HEK293 (cell line): ENCODE results near the gene ZPLD1.

Experiments
- CTCF ChIA-PET: fragments of 350-600 bp; formaldehyde crosslinking; extraction: SDS; loops from one replicate; lab custom pipeline; 2021; ENCODE audit warnings: antibody characterized with exemption; lab: Yijun Ruan, JAX
- POLR2A ChIA-PET: fragments of 300-600 bp; formaldehyde crosslinking; extraction: SDS; loops from one replicate; lab custom pipeline; 2020; ENCODE audit warnings: antibody characterized with exemption, inconsistent platforms; lab: Yijun Ruan, JAX
- H3K27ac ChIP-seq: fragments of 200-500 bp; sonication (Bioruptor generic); 2 replicates; pipeline ENCODE4 v1.5.1; 2014; ENCODE audit warnings: low read depth, low read length, control low read depth, inconsistent platforms; ENCODE audit errors: extremely low read depth
- H3K36me3 ChIP-seq, 2 experiments: fragments of 200-500 bp in 1 of 2; sonication (Bioruptor generic) in 1 of 2; 1 replicate in 1 of 2; 2 replicates in 1 of 2; pipeline ENCODE4 v1.5.1; 2014 to 2017; ENCODE audit warnings: inconsistent platforms in 2 of 2, low read length in 2 of 2; ENCODE audit not compliant: control insufficient read depth in 2 of 2, insufficient read depth in 1 of 2
- H3K4me1 ChIP-seq: fragments of 200-500 bp; sonication (Bioruptor generic); 2 replicates; pipeline ENCODE4 v1.5.1; 2014; ENCODE audit warnings: mild to moderate bottlenecking, low read length, inconsistent platforms; ENCODE audit not compliant: control insufficient read depth, insufficient read depth
- H3K4me3 ChIP-seq: 2 replicates; pipeline ENCODE4 v1.5.1; 2011; ENCODE audit warnings: low read depth, mild to moderate bottlenecking, control low read depth, low read length, moderate library complexity
- H3K9me3 ChIP-seq: fragments of 200-500 bp; sonication (Bioruptor generic); 2 replicates; pipeline ENCODE4 v1.5.1; 2014; ENCODE audit warnings: low read depth, low read length, inconsistent platforms; ENCODE audit not compliant: control insufficient read depth, insufficient read depth
- HOXA7 ChIP-seq: sonication (generic); formaldehyde crosslinking; IDR thresholded peaks from 2 replicates; pipeline ENCODE4 v1.8.1; 2022; ENCODE audit warnings: missing genetic modification reagents, borderline replicate concordance
- IKZF3 ChIP-seq: fragments of 450-650 bp; IDR thresholded peaks from 2 replicates; pipeline ENCODE4 v1.5.0; 2018; ENCODE audit warnings: missing biosample characterization, mild to moderate bottlenecking, missing genetic modification characterization, moderate library complexity
- KLF10 ChIP-seq: fragments of 450-650 bp; IDR thresholded peaks from 2 replicates; pipeline ENCODE4 v1.5.1; 2018; ENCODE audit warnings: missing biosample characterization, mild to moderate bottlenecking, missing genetic modification characterization
- PRDM1 ChIP-seq: fragments of 450-650 bp; formaldehyde crosslinking; IDR thresholded peaks from 2 replicates; pipeline ENCODE4; 2016; ENCODE audit warnings: missing biosample characterization, missing genetic modification characterization
- TRIM28 ChIP-seq: IDR thresholded peaks from 2 replicates; pipeline ENCODE4 v1.6.1; 2011; ENCODE audit warnings: low read length, control low read depth, borderline replicate concordance
- WT1 ChIP-seq: fragments of 450-650 bp; formaldehyde crosslinking; IDR thresholded peaks from 2 replicates; pipeline ENCODE4 v1.5.1; 2016; ENCODE audit warnings: missing biosample characterization, missing genetic modification characterization
- ZBTB17 ChIP-seq: fragments of 450-650 bp; formaldehyde crosslinking; IDR thresholded peaks from 2 replicates; pipeline ENCODE4 v1.5.1; 2016; ENCODE audit warnings: missing biosample characterization, missing genetic modification characterization
- ZBTB7A ChIP-seq: fragments of 450-650 bp; formaldehyde crosslinking; IDR thresholded peaks from 2 replicates; pipeline ENCODE4 v1.5.1; 2016; ENCODE audit warnings: low read depth, missing biosample characterization, missing genetic modification characterization
- ZBTB8A ChIP-seq: fragments of 450-650 bp; formaldehyde crosslinking; IDR thresholded peaks from 2 replicates; pipeline ENCODE4 v1.5.1; 2016; ENCODE audit warnings: missing biosample characterization, missing genetic modification characterization
- ZNF157 ChIP-seq: fragments of 450-650 bp; formaldehyde crosslinking; IDR thresholded peaks from 2 replicates; pipeline ENCODE4 v1.5.1; 2016; ENCODE audit warnings: missing biosample characterization, missing genetic modification characterization
- ZNF16 ChIP-seq: fragments of 450-650 bp; formaldehyde crosslinking; IDR thresholded peaks from 2 replicates; pipeline ENCODE4 v1.5.1; 2016; ENCODE audit warnings: low read depth, missing biosample characterization, missing genetic modification characterization
- ZNF169 ChIP-seq: fragments of 450-650 bp; formaldehyde crosslinking; IDR thresholded peaks from 2 replicates; pipeline ENCODE4 v1.5.1; 2016; ENCODE audit warnings: missing biosample characterization, missing genetic modification characterization
- ZNF561 ChIP-seq: fragments of 450-650 bp; IDR thresholded peaks from 2 replicates; pipeline ENCODE4 v1.5.1; 2018; ENCODE audit warnings: missing biosample characterization, missing genetic modification characterization, borderline replicate concordance
- ZNF654 ChIP-seq: fragments of 450-650 bp; formaldehyde crosslinking; IDR thresholded peaks from 2 replicates; pipeline ENCODE4 v1.5.1; 2016; ENCODE audit warnings: low read depth, missing biosample characterization, missing genetic modification characterization
- TF ChIP-seq, protein P1 (sequence below): fragments of 450-650 bp; formaldehyde crosslinking; IDR thresholded peaks from 2 replicates; pipeline ENCODE4 v1.5.1; 2017; ENCODE audit warnings: missing biosample characterization, missing genetic modification characterization
- TF ChIP-seq, protein P2 (sequence below): fragments of 450-650 bp; formaldehyde crosslinking; optimal IDR thresholded peaks from 2 replicates; pipeline ENCODE3; 2016; ENCODE audit warnings: missing biosample characterization, mild to moderate bottlenecking, missing genetic modification characterization
- TF ChIP-seq, protein P3 (sequence below): fragments of 450-650 bp; formaldehyde crosslinking; IDR thresholded peaks from 2 replicates; pipeline ENCODE4 v1.5.1; 2016; ENCODE audit warnings: missing biosample characterization, missing genetic modification characterization
- TF ChIP-seq, protein P4 (sequence below): fragments of 450-650 bp; formaldehyde crosslinking; IDR thresholded peaks from 2 replicates; pipeline ENCODE4 v1.5.1; 2017; ENCODE audit warnings: missing biosample characterization, mild to moderate bottlenecking, missing genetic modification characterization, moderate library complexity
- TF ChIP-seq, protein P5 (sequence below): fragments of 450-650 bp; formaldehyde crosslinking; IDR thresholded peaks from 2 replicates; pipeline ENCODE4 v1.5.1; 2016; ENCODE audit warnings: missing biosample characterization, missing genetic modification characterization, borderline replicate concordance

Gene ZPLD1

DNA sequence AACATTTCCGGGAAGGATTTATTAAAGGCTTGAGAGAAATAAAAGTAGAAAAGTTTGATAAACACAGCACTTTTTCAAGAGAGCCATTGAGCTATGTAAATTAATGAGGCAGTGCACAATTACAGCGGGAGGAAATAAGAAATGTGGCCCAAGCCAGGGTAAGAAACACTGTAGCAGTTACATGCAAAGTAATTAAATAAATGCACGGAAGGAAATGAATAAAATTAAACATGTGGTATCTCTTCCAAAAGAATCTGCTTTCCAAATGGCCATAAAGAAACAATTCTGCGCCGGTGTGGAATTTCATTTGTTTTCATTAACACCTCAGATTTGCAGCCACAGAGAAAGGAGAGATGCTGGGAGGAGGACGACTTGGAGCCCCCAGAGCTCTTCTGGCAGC is 35.3 kb downstream of the ZPLD1 start:
- ChIA-PET CTCF (interaction anchor here (0.9 kb wide), 1 partner anchor 59 kb away, joined by 4 read pairs; no protein-coding TSS in a partner anchor), POLR2A (no interaction called here)
- Histone ChIP-seq H3K9me3 (no peaks in the 10 kb centered on the region), H3K27ac (no peak overlapping the region), H3K36me3 (no peaks in the 10 kb centered on the region), H3K4me1 (no peaks in the 10 kb centered on the region), H3K4me3 (no peak overlapping the region)
- TF ChIP-seq KLF10 (tag by site-specific recombination) = no peak
- no peak for TF ChIP-seq ZBTB7A
- no peak for TF ChIP-seq ZNF16 (tag by site-specific recombination)
- TF ChIP-seq HOXA7 (CRISPR knock-in tag) = no peak
- TF ChIP-seq ZBTB17 = no peak
- TF ChIP-seq, protein P1, sequence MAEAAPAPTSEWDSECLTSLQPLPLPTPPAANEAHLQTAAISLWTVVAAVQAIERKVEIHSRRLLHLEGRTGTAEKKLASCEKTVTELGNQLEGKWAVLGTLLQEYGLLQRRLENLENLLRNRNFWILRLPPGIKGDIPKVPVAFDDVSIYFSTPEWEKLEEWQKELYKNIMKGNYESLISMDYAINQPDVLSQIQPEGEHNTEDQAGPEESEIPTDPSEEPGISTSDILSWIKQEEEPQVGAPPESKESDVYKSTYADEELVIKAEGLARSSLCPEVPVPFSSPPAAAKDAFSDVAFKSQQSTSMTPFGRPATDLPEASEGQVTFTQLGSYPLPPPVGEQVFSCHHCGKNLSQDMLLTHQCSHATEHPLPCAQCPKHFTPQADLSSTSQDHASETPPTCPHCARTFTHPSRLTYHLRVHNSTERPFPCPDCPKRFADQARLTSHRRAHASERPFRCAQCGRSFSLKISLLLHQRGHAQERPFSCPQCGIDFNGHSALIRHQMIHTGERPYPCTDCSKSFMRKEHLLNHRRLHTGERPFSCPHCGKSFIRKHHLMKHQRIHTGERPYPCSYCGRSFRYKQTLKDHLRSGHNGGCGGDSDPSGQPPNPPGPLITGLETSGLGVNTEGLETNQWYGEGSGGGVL (tag by site-specific recombination) = no peak
- no peak for TF ChIP-seq ZBTB8A
- no peak for TF ChIP-seq WT1 (tag by site-specific recombination)
- no peak for TF ChIP-seq IKZF3 (tag by site-specific recombination)
- TF ChIP-seq TRIM28 = no peak
- no peak for TF ChIP-seq PRDM1 (tag by site-specific recombination)
- TF ChIP-seq, protein P2, sequence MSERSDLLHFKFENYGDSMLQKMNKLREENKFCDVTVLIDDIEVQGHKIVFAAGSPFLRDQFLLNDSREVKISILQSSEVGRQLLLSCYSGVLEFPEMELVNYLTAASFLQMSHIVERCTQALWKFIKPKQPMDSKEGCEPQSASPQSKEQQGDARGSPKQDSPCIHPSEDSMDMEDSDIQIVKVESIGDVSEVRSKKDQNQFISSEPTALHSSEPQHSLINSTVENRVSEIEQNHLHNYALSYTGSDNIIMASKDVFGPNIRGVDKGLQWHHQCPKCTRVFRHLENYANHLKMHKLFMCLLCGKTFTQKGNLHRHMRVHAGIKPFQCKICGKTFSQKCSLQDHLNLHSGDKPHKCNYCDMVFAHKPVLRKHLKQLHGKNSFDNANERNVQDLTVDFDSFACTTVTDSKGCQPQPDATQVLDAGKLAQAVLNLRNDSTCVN (tag by site-specific recombination) = no peak
- TF ChIP-seq, protein P3, sequence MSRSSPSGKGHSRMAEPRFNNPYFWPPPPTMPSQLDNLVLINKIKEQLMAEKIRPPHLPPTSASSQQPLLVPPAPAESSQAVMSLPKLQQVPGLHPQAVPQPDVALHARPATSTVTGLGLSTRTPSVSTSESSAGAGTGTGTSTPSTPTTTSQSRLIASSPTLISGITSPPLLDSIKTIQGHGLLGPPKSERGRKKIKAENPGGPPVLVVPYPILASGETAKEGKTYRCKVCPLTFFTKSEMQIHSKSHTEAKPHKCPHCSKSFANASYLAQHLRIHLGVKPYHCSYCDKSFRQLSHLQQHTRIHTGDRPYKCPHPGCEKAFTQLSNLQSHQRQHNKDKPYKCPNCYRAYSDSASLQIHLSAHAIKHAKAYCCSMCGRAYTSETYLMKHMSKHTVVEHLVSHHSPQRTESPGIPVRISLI (tag by site-specific recombination) = no peak

DNA sequence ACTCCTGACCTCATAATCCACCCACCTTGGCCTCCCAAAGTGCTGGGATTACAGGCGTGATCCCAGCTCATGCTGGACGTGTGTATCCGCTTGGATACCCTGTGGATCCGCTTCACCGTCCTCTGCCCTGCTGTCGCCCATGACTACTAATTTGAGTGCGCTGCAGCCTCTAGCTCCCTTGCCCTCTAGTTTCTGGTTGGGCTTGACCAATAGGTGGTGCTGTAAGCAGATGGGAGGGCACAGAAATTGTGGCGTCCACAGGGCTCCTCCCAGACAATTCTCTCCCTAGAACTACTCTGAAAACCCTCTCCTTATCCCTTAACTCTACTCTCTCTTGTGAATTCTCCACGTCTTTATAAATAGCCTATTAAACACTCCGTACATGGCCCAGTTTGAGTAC is 36.2 kb downstream of the ZPLD1 start:
- POLR2A ChIA-PET = no interaction called here
- Histone ChIP-seq H3K36me3 (no peaks in the 10 kb centered on the region), H3K9me3 (no peaks in the 10 kb centered on the region), H3K4me1 (no peaks in the 10 kb centered on the region), H3K27ac (no peak overlapping the region), H3K4me3 (no peak overlapping the region)
- CTCF ChIA-PET = interaction anchor here (0.9 kb wide), 1 partner anchor 232 kb away, joined by 3 read pairs; no protein-coding TSS in a partner anchor
- TF ChIP-seq ZNF654 (tag by site-specific recombination) (peak; percentile 24; the same call in 1 of the 2 replicates), ZNF169 (tag by site-specific recombination) (no peak)

DNA sequence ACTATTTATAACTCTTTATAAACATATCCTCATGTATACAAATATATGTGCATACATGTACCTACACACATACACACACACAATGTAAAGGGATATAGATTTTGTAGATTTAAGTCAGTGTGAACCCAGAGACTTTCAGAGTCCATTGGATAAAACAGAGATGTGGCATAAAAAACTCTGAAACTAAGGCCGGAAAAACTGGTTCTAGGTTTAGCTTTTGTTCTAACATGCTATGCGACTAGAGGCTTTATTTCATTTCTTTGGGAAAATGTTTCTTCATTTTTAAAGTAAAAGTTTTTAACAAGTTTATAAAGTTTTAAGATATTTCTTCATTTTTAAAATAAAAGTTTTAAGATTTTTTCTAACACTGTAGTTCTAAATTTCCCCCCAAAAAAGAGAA is 36.7 kb downstream of the ZPLD1 start:
- CTCF ChIA-PET = interaction anchor here (0.9 kb wide), 1 partner anchor 232 kb away, joined by 3 read pairs; no protein-coding TSS in a partner anchor
- Histone ChIP-seq H3K4me3 (no peak overlapping the region), H3K9me3 (no peaks in the 10 kb centered on the region), H3K4me1 (no peaks in the 10 kb centered on the region), H3K36me3 (no peaks in the 10 kb centered on the region), H3K27ac (no peak overlapping the region)
- POLR2A ChIA-PET = no interaction called here
- TF ChIP-seq, protein P4, sequence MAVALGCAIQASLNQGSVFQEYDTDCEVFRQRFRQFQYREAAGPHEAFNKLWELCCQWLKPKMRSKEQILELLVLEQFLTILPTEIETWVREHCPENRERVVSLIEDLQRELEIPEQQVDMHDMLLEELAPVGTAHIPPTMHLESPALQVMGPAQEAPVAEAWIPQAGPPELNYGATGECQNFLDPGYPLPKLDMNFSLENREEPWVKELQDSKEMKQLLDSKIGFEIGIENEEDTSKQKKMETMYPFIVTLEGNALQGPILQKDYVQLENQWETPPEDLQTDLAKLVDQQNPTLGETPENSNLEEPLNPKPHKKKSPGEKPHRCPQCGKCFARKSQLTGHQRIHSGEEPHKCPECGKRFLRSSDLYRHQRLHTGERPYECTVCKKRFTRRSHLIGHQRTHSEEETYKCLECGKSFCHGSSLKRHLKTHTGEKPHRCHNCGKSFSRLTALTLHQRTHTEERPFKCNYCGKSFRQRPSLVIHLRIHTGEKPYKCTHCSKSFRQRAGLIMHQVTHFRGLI (tag by site-specific recombination) = no peak
- TF ChIP-seq, protein P5, sequence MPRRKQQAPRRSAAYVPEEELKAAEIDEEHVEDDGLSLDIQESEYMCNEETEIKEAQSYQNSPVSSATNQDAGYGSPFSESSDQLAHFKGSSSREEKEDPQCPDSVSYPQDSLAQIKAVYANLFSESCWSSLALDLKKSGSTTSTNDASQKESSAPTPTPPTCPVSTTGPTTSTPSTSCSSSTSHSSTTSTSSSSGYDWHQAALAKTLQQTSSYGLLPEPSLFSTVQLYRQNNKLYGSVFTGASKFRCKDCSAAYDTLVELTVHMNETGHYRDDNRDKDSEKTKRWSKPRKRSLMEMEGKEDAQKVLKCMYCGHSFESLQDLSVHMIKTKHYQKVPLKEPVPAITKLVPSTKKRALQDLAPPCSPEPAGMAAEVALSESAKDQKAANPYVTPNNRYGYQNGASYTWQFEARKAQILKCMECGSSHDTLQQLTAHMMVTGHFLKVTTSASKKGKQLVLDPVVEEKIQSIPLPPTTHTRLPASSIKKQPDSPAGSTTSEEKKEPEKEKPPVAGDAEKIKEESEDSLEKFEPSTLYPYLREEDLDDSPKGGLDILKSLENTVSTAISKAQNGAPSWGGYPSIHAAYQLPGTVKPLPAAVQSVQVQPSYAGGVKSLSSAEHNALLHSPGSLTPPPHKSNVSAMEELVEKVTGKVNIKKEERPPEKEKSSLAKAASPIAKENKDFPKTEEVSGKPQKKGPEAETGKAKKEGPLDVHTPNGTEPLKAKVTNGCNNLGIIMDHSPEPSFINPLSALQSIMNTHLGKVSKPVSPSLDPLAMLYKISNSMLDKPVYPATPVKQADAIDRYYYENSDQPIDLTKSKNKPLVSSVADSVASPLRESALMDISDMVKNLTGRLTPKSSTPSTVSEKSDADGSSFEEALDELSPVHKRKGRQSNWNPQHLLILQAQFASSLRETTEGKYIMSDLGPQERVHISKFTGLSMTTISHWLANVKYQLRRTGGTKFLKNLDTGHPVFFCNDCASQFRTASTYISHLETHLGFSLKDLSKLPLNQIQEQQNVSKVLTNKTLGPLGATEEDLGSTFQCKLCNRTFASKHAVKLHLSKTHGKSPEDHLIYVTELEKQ (tag by site-specific recombination) = no peak
- TF ChIP-seq WT1 (tag by site-specific recombination) (no peak), ZNF157 (tag by site-specific recombination) (no peak), ZNF561 (tag by site-specific recombination) (no peak)
